ENCODE data around the gene FUT3. TPM values are rescaled to one million over a fixed set of nuclear protein-coding genes. Genes with fewer than 3 reads are reported as not detected.

The FUT3 gene
- total RNA-seq, 1 experiment from 2014 or later, result 0.51 TPM

- Mint-ChIP-seq H3K4me3 (ENCODE audit: unreplicated experiment) (no peak overlapping the region), H3K9me3 (ENCODE audit: unreplicated experiment) (no peaks in the 10 kb centered on the region), H3K27me3 (ENCODE audit: insufficient read depth, unreplicated experiment) (no peaks in the 10 kb centered on the region), H3K27ac (ENCODE audit: low read depth, unreplicated experiment) (no peak overlapping the region), H3K36me3 (ENCODE audit: insufficient read depth, unreplicated experiment) (peaks cover 14% of the 10 kb centered on the region), H3K4me1 (ENCODE audit: insufficient read depth, unreplicated experiment) (no peaks in the 10 kb centered on the region)
- CTCF ChIA-PET, result interaction anchor here (0.7 to 1.0 kb wide), 2 partner anchors 86 to 88 kb away, joined by 3 to 4 read pairs; partner anchors contain the start of gene NRTN
- POLR2A ChIA-PET, result interaction anchor here (0.9 to 4.1 kb wide), 3 partner anchors 11 to 89 kb away, joined by 4 to 28 read pairs (median 5); partner anchors contain the start of genes NDUFA11 and VMAC
- intact Hi-C loops (cut with micrococcal nuclease), result loop anchor here (2.0 kb wide), 1 partner anchor 88 kb away; the partner anchor contains the start of gene NRTN
- BruUV-seq (replicated peaks), result no TSS peak
- no peak for TF ChIP-seq CTCF (IDR thresholded peaks at IDR 0.05; ENCODE audit: unreplicated experiment)
- DNase-seq (ENCODE audit: unreplicated experiment), result no peak
Observed at GRCh38 chr19:5892772-5893275, 41.6 kb upstream of the FUT3 start.

GRCh38 chr19:5891938-5892771 lies 40.9 kb upstream of the FUT3 start:
- no peaks in the 10 kb centered on the region for H3K27me3 Mint-ChIP-seq (ENCODE audit: insufficient read depth, unreplicated experiment)
- H3K4me3 Mint-ChIP-seq (ENCODE audit: unreplicated experiment), result no peak overlapping the region
- DNase-seq (ENCODE audit: unreplicated experiment), result peak; percentile 43
- ChIA-PET POLR2A (interaction anchor here (0.9 to 4.1 kb wide), 6 partner anchors 10 to 88 kb away, joined by 3 to 28 read pairs (median 4); partner anchors contain the start of genes NDUFA11 and VMAC), CTCF (interaction anchor here (2.1 kb wide), 1 partner anchor 88 kb away, joined by 8 read pairs; no protein-coding TSS in a partner anchor)
- TF ChIP-seq CTCF (IDR thresholded peaks at IDR 0.05; ENCODE audit: unreplicated experiment), result peak; percentile 46
- peaks cover 14% of the 10 kb centered on the region for H3K36me3 Mint-ChIP-seq (ENCODE audit: insufficient read depth, unreplicated experiment)
- no peak overlapping the region for H3K27ac Mint-ChIP-seq (ENCODE audit: low read depth, unreplicated experiment)
- no peaks in the 10 kb centered on the region for H3K9me3 Mint-ChIP-seq (ENCODE audit: unreplicated experiment)
- TSS peak; percentile 4 for BruUV-seq (replicated peaks)
- H3K4me1 Mint-ChIP-seq (ENCODE audit: insufficient read depth, unreplicated experiment), result no peaks in the 10 kb centered on the region
- intact Hi-C loops (cut with micrococcal nuclease), result loop anchor here (2.0 kb wide), 1 partner anchor 87 kb away; the partner anchor contains the start of gene NRTN

DNA sequence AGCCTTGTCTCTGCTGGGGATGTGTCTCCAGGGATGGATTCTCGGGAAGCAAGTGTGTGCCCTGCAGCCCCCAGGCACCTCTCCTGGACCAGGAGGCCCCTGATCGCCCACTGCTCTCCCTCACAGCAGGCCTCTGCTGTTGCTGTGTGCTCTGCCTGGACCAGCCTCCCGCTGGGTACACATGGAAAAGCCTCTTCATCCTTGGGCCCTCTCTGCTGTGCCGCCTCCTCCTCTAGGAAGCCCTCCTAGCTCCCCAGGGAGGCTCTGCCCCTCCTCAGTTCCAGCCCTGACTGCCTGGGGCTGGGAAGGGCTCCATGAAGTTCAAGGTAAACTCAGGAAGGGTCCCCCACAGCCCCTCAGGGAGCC lies 40.3 kb upstream of the FUT3 start:
- no peak overlapping the region for H3K27ac Mint-ChIP-seq (ENCODE audit: low read depth, unreplicated experiment)
- intact Hi-C loops (cut with micrococcal nuclease), result no loop called here
- H3K9me3 Mint-ChIP-seq (ENCODE audit: unreplicated experiment), result no peaks in the 10 kb centered on the region
- no peaks in the 10 kb centered on the region for H3K4me1 Mint-ChIP-seq (ENCODE audit: insufficient read depth, unreplicated experiment)
- TF ChIP-seq CTCF (IDR thresholded peaks at IDR 0.05; ENCODE audit: unreplicated experiment), result no peak
- H3K27me3 Mint-ChIP-seq (ENCODE audit: insufficient read depth, unreplicated experiment), result no peaks in the 10 kb centered on the region
- POLR2A ChIA-PET, result interaction anchor here (0.6 to 4.1 kb wide), 5 partner anchors 10 to 487 kb away, joined by 3 to 28 read pairs (median 4); partner anchors contain the start of genes NDUFA11 and VMAC
- BruUV-seq (replicated peaks), result no TSS peak
- CTCF ChIA-PET, result interaction anchor here (2.1 kb wide), 1 partner anchor 88 kb away, joined by 8 read pairs; no protein-coding TSS in a partner anchor
- DNase-seq (ENCODE audit: unreplicated experiment), result no peak
- no peak overlapping the region for H3K4me3 Mint-ChIP-seq (ENCODE audit: unreplicated experiment)
- H3K36me3 Mint-ChIP-seq (ENCODE audit: insufficient read depth, unreplicated experiment), result peaks cover 14% of the 10 kb centered on the region

- ChIA-PET CTCF (interaction anchor here (2.1 kb wide), 1 partner anchor 86 kb away, joined by 8 read pairs; no protein-coding TSS in a partner anchor), POLR2A (interaction anchor here (1.4 to 4.1 kb wide), 3 partner anchors 14 to 86 kb away, joined by 5 to 28 read pairs (median 5); partner anchors contain the start of genes NDUFA11 and VMAC)
- Mint-ChIP-seq H3K4me3 (ENCODE audit: unreplicated experiment) (no peak overlapping the region), H3K9me3 (ENCODE audit: unreplicated experiment) (no peaks in the 10 kb centered on the region), H3K27me3 (ENCODE audit: insufficient read depth, unreplicated experiment) (no peaks in the 10 kb centered on the region), H3K36me3 (ENCODE audit: insufficient read depth, unreplicated experiment) (peaks cover 14% of the 10 kb centered on the region), H3K4me1 (ENCODE audit: insufficient read depth, unreplicated experiment) (no peaks in the 10 kb centered on the region), H3K27ac (ENCODE audit: low read depth, unreplicated experiment) (no peak overlapping the region)
- no TSS peak for BruUV-seq (replicated peaks)
- no peak for TF ChIP-seq CTCF (IDR thresholded peaks at IDR 0.05; ENCODE audit: unreplicated experiment)
- DNase-seq (ENCODE audit: unreplicated experiment), result no peak
- intact Hi-C loops (cut with micrococcal nuclease), result no loop called here
Observed at GRCh38 chr19:5890099-5890498, 38.9 kb upstream of the FUT3 start.

All from MCF 10A (cell line).